HEK293 (cell line): ENCODE data around the gene ZSCAN5B.

Source experiments
- CTCF ChIA-PET: fragments of 350-600 bp; formaldehyde crosslinking; extraction: SDS; loops from one replicate; lab custom pipeline; 2021; ENCODE audit warnings: antibody characterized with exemption; lab: Yijun Ruan, JAX
- POLR2A ChIA-PET: fragments of 300-600 bp; formaldehyde crosslinking; extraction: SDS; loops from one replicate; lab custom pipeline; 2020; ENCODE audit warnings: antibody characterized with exemption, inconsistent platforms; lab: Yijun Ruan, JAX
- H3K27ac ChIP-seq: fragments of 200-500 bp; sonication (Bioruptor generic); 2 replicates; pipeline ENCODE4 v1.5.1; 2014; ENCODE audit warnings: low read depth, low read length, control low read depth, inconsistent platforms; ENCODE audit errors: extremely low read depth
- H3K36me3 ChIP-seq, 2 experiments: fragments of 200-500 bp in 1 of 2; sonication (Bioruptor generic) in 1 of 2; 1 replicate in 1 of 2; 2 replicates in 1 of 2; pipeline ENCODE4 v1.5.1; 2014 to 2017; ENCODE audit warnings: inconsistent platforms in 2 of 2, low read length in 2 of 2; ENCODE audit not compliant: control insufficient read depth in 2 of 2, insufficient read depth in 1 of 2
- H3K4me1 ChIP-seq: fragments of 200-500 bp; sonication (Bioruptor generic); 2 replicates; pipeline ENCODE4 v1.5.1; 2014; ENCODE audit warnings: mild to moderate bottlenecking, low read length, inconsistent platforms; ENCODE audit not compliant: control insufficient read depth, insufficient read depth
- H3K4me3 ChIP-seq: 2 replicates; pipeline ENCODE4 v1.5.1; 2011; ENCODE audit warnings: low read depth, mild to moderate bottlenecking, control low read depth, low read length, moderate library complexity
- H3K9me3 ChIP-seq: fragments of 200-500 bp; sonication (Bioruptor generic); 2 replicates; pipeline ENCODE4 v1.5.1; 2014; ENCODE audit warnings: low read depth, low read length, inconsistent platforms; ENCODE audit not compliant: control insufficient read depth, insufficient read depth
- HOXD13 ChIP-seq: sonication (generic); formaldehyde crosslinking; IDR thresholded peaks from 2 replicates; pipeline ENCODE4 v1.8.0; 2022; ENCODE audit warnings: missing genetic modification reagents, borderline replicate concordance
- IKZF3 ChIP-seq: fragments of 450-650 bp; IDR thresholded peaks from 2 replicates; pipeline ENCODE4 v1.5.0; 2018; ENCODE audit warnings: missing biosample characterization, mild to moderate bottlenecking, missing genetic modification characterization, moderate library complexity
- YY1 ChIP-seq: fragments of 450-650 bp; formaldehyde crosslinking; IDR thresholded peaks from 2 replicates; pipeline ENCODE4 v1.5.1; 2018; ENCODE audit warnings: missing biosample characterization, missing genetic modification characterization
- ZNF114 ChIP-seq: fragments of 450-650 bp; formaldehyde crosslinking; IDR thresholded peaks from 2 replicates; pipeline ENCODE4 v1.5.0; 2017; ENCODE audit warnings: missing biosample characterization, missing genetic modification characterization
- ZNF132 ChIP-seq: fragments of 450-650 bp; formaldehyde crosslinking; IDR thresholded peaks from 2 replicates; pipeline ENCODE4 v1.5.1; 2017; ENCODE audit warnings: missing biosample characterization, missing genetic modification characterization, borderline replicate concordance
- ZNF146 ChIP-seq: fragments of 450-650 bp; formaldehyde crosslinking; IDR thresholded peaks from 2 replicates; pipeline ENCODE4 v1.5.1; 2016; ENCODE audit warnings: missing biosample characterization, missing genetic modification characterization
- ZNF169 ChIP-seq: fragments of 450-650 bp; formaldehyde crosslinking; IDR thresholded peaks from 2 replicates; pipeline ENCODE4 v1.5.1; 2016; ENCODE audit warnings: missing biosample characterization, missing genetic modification characterization
- ZNF175 ChIP-seq: fragments of 450-650 bp; formaldehyde crosslinking; IDR thresholded peaks from 2 replicates; pipeline ENCODE4 v1.5.1; 2016; ENCODE audit warnings: missing biosample characterization, missing genetic modification characterization
- ZNF221 ChIP-seq: fragments of 450-650 bp; formaldehyde crosslinking; IDR thresholded peaks from 2 replicates; pipeline ENCODE4 v1.5.1; 2017; ENCODE audit warnings: missing biosample characterization, missing genetic modification characterization, borderline replicate concordance
- ZNF48 ChIP-seq: fragments of 450-650 bp; formaldehyde crosslinking; IDR thresholded peaks from 2 replicates; pipeline ENCODE4 v1.5.1; 2016; ENCODE audit warnings: missing biosample characterization, missing genetic modification characterization
- ZNF624 ChIP-seq: fragments of 450-650 bp; formaldehyde crosslinking; IDR thresholded peaks from 2 replicates; pipeline ENCODE4 v1.5.1; 2017; ENCODE audit warnings: missing biosample characterization, missing genetic modification characterization
- ZNF658 ChIP-seq: fragments of 450-650 bp; formaldehyde crosslinking; IDR thresholded peaks from 2 replicates; pipeline ENCODE4; 2016; ENCODE audit warnings: missing biosample characterization, missing genetic modification characterization
- ZNF660 ChIP-seq: fragments of 450-650 bp; IDR thresholded peaks from 2 replicates; pipeline ENCODE4 v1.5.1; 2018; ENCODE audit warnings: missing biosample characterization, mild to moderate bottlenecking, missing genetic modification characterization
- ZNF76 ChIP-seq: fragments of 450-650 bp; formaldehyde crosslinking; IDR thresholded peaks from 2 replicates; pipeline ENCODE4; 2016; ENCODE audit warnings: low read depth, missing biosample characterization, missing genetic modification characterization, borderline replicate concordance
- ZXDB ChIP-seq: fragments of 450-650 bp; formaldehyde crosslinking; IDR thresholded peaks from 2 replicates; pipeline ENCODE4 v1.5.1; 2016; ENCODE audit warnings: missing biosample characterization, missing genetic modification characterization
- TF ChIP-seq, protein P1 (sequence below): fragments of 450-650 bp; formaldehyde crosslinking; IDR thresholded peaks from 2 replicates; pipeline ENCODE4 v1.5.1; 2017; ENCODE audit warnings: missing biosample characterization, missing genetic modification characterization
- TF ChIP-seq, protein P2 (sequence below): fragments of 450-650 bp; formaldehyde crosslinking; IDR thresholded peaks from 2 replicates; pipeline ENCODE4 v1.5.1; 2016; ENCODE audit warnings: missing biosample characterization, missing genetic modification characterization, low read depth
- TF ChIP-seq, protein P3 (sequence below): fragments of 450-650 bp; formaldehyde crosslinking; IDR thresholded peaks from 2 replicates; pipeline ENCODE4 v1.5.1; 2016; ENCODE audit warnings: missing biosample characterization, missing genetic modification characterization, borderline replicate concordance
- TF ChIP-seq, protein P4 (sequence below): fragments of 450-650 bp; formaldehyde crosslinking; IDR thresholded peaks from 2 replicates; pipeline ENCODE4 v1.5.1; 2016; ENCODE audit warnings: missing biosample characterization, missing genetic modification characterization
- TF ChIP-seq, protein P5 (sequence below): fragments of 450-650 bp; formaldehyde crosslinking; IDR thresholded peaks from 2 replicates; pipeline ENCODE4 v1.5.1; 2016; ENCODE audit warnings: missing biosample characterization, missing genetic modification characterization
- TF ChIP-seq, protein P6 (sequence below): IDR thresholded peaks from 2 replicates; pipeline ENCODE4 v1.6.1; 2011; ENCODE audit warnings: mild to moderate bottlenecking, low read depth, low read length, borderline replicate concordance

Gene ZSCAN5B

DNA sequence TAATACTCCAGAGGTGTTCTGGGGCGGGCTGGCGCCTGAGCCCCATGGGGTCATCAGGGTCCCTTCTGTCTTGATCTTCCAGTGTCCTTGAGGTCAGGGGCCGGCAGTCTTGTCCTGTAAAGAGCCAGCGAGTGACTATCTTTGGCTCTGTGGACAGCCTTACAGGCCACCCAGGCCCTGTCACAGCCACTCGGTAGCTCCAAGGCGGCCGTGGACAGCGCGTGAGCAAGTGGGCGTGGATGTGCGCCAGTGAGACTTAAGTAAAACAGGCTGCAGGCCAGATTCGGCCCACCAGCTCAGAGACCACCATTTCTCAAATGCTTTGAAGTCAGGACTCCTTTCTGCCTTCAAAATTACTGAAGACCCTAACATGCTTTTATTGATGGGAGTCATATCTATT lies 52.8 kb downstream of the ZSCAN5B start:
- peaks cover 7 to 43% of the 10 kb centered on the region in 2 experiments; a peak in 2 of 3 replicates for H3K36me3 ChIP-seq
- POLR2A ChIA-PET = interaction anchor here (1.1 kb wide), 1 partner anchor 10 kb away, joined by 4 read pairs; no protein-coding TSS in a partner anchor
- CTCF ChIA-PET = interaction anchor here (0.6 to 2.2 kb wide), 2 partner anchors 10 to 196 kb away, joined by 3 to 7 read pairs; no protein-coding TSS in a partner anchor
- peaks cover 10% of the 10 kb centered on the region for H3K4me1 ChIP-seq
- TF ChIP-seq ZNF624 (tag by site-specific recombination) (no peak), ZNF132 (tag by site-specific recombination) (no peak), ZNF658 (tag by site-specific recombination) (no peak), ZNF175 (tag by site-specific recombination) (no peak), ZNF146 (tag by site-specific recombination) (no peak), HOXD13 (CRISPR knock-in tag) (no peak), ZNF48 (tag by site-specific recombination) (no peak), ZXDB (tag by site-specific recombination) (no peak), ZNF76 (tag by site-specific recombination) (no peak), IKZF3 (tag by site-specific recombination) (no peak), ZNF660 (no peak)
- TF ChIP-seq, protein P1, sequence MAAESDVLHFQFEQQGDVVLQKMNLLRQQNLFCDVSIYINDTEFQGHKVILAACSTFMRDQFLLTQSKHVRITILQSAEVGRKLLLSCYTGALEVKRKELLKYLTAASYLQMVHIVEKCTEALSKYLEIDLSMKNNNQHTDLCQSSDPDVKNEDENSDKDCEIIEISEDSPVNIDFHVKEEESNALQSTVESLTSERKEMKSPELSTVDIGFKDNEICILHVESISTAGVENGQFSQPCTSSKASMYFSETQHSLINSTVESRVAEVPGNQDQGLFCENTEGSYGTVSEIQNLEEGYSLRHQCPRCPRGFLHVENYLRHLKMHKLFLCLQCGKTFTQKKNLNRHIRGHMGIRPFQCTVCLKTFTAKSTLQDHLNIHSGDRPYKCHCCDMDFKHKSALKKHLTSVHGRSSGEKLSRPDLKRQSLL (tag by site-specific recombination) = no peak
- TF ChIP-seq, protein P2, sequence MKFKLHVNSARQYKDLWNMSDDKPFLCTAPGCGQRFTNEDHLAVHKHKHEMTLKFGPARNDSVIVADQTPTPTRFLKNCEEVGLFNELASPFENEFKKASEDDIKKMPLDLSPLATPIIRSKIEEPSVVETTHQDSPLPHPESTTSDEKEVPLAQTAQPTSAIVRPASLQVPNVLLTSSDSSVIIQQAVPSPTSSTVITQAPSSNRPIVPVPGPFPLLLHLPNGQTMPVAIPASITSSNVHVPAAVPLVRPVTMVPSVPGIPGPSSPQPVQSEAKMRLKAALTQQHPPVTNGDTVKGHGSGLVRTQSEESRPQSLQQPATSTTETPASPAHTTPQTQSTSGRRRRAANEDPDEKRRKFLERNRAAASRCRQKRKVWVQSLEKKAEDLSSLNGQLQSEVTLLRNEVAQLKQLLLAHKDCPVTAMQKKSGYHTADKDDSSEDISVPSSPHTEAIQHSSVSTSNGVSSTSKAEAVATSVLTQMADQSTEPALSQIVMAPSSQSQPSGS (tag by site-specific recombination) = no peak
- TF ChIP-seq, protein P3, sequence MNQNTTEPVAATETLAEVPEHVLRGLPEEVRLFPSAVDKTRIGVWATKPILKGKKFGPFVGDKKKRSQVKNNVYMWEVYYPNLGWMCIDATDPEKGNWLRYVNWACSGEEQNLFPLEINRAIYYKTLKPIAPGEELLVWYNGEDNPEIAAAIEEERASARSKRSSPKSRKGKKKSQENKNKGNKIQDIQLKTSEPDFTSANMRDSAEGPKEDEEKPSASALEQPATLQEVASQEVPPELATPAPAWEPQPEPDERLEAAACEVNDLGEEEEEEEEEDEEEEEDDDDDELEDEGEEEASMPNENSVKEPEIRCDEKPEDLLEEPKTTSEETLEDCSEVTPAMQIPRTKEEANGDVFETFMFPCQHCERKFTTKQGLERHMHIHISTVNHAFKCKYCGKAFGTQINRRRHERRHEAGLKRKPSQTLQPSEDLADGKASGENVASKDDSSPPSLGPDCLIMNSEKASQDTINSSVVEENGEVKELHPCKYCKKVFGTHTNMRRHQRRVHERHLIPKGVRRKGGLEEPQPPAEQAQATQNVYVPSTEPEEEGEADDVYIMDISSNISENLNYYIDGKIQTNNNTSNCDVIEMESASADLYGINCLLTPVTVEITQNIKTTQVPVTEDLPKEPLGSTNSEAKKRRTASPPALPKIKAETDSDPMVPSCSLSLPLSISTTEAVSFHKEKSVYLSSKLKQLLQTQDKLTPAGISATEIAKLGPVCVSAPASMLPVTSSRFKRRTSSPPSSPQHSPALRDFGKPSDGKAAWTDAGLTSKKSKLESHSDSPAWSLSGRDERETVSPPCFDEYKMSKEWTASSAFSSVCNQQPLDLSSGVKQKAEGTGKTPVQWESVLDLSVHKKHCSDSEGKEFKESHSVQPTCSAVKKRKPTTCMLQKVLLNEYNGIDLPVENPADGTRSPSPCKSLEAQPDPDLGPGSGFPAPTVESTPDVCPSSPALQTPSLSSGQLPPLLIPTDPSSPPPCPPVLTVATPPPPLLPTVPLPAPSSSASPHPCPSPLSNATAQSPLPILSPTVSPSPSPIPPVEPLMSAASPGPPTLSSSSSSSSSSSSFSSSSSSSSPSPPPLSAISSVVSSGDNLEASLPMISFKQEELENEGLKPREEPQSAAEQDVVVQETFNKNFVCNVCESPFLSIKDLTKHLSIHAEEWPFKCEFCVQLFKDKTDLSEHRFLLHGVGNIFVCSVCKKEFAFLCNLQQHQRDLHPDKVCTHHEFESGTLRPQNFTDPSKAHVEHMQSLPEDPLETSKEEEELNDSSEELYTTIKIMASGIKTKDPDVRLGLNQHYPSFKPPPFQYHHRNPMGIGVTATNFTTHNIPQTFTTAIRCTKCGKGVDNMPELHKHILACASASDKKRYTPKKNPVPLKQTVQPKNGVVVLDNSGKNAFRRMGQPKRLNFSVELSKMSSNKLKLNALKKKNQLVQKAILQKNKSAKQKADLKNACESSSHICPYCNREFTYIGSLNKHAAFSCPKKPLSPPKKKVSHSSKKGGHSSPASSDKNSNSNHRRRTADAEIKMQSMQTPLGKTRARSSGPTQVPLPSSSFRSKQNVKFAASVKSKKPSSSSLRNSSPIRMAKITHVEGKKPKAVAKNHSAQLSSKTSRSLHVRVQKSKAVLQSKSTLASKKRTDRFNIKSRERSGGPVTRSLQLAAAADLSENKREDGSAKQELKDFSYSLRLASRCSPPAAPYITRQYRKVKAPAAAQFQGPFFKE (tag by site-specific recombination) = no peak
- H3K27ac ChIP-seq = no peak overlapping the region
- no peak overlapping the region for H3K4me3 ChIP-seq
- no peaks in the 10 kb centered on the region for H3K9me3 ChIP-seq

DNA sequence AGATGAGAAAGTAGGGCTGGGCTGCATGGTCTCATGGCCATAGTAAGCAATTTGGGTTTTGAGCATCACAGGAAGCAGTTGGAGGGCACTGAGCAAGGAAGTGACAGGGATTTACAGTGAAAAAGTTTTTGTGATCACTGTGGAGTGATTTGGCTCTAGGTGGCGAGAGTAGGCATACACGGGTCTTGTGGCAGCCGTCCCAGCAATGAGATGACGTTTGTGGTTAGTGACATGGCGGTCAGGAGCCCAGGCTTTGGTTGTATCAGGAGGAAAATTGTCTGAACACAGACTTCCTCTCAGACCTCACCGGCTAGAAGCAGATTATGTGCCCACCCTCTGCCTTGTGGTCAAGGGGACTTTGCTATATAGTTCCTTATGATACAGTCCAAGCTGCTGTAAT lies 53.2 kb downstream of the ZSCAN5B start:
- ChIA-PET CTCF (interaction anchor here (0.6 to 2.2 kb wide), 2 partner anchors 10 to 196 kb away, joined by 3 to 7 read pairs; no protein-coding TSS in a partner anchor), POLR2A (no interaction called here)
- no peak overlapping the region for H3K27ac ChIP-seq
- no peak overlapping the region for H3K4me3 ChIP-seq
- H3K36me3 ChIP-seq = peaks cover 7 to 39% of the 10 kb centered on the region in 2 experiments; a peak in 2 of 3 replicates
- no peaks in the 10 kb centered on the region for H3K9me3 ChIP-seq
- H3K4me1 ChIP-seq = peaks cover 12% of the 10 kb centered on the region
- TF ChIP-seq, protein P4, sequence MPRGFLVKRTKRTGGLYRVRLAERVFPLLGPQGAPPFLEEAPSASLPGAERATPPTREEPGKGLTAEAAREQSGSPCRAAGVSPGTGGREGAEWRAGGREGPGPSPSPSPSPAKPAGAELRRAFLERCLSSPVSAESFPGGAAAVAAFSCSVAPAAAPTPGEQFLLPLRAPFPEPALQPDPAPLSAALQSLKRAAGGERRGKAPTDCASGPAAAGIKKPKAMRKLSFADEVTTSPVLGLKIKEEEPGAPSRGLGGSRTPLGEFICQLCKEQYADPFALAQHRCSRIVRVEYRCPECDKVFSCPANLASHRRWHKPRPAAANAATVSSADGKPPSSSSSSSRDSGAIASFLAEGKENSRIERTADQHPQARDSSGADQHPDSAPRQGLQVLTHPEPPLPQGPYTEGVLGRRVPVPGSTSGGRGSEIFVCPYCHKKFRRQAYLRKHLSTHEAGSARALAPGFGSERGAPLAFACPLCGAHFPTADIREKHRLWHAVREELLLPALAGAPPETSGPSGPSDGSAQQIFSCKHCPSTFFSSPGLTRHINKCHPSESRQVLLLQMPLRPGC = no peak
- TF ChIP-seq, protein P5, sequence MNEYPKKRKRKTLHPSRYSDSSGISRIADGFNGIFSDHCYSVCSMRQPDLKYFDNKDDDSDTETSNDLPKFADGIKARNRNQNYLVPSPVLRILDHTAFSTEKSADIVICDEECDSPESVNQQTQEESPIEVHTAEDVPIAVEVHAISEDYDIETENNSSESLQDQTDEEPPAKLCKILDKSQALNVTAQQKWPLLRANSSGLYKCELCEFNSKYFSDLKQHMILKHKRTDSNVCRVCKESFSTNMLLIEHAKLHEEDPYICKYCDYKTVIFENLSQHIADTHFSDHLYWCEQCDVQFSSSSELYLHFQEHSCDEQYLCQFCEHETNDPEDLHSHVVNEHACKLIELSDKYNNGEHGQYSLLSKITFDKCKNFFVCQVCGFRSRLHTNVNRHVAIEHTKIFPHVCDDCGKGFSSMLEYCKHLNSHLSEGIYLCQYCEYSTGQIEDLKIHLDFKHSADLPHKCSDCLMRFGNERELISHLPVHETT (tag by site-specific recombination) = no peak
- TF ChIP-seq, protein P6, sequence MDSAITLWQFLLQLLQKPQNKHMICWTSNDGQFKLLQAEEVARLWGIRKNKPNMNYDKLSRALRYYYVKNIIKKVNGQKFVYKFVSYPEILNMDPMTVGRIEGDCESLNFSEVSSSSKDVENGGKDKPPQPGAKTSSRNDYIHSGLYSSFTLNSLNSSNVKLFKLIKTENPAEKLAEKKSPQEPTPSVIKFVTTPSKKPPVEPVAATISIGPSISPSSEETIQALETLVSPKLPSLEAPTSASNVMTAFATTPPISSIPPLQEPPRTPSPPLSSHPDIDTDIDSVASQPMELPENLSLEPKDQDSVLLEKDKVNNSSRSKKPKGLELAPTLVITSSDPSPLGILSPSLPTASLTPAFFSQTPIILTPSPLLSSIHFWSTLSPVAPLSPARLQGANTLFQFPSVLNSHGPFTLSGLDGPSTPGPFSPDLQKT = no peak
- TF ChIP-seq YY1 (tag by site-specific recombination) (no peak), ZNF169 (tag by site-specific recombination) (no peak), ZNF221 (tag by site-specific recombination) (no peak), ZNF114 (tag by site-specific recombination) (no peak)
